H1 (cell line): Measurements from ENCODE around the gene F8. TPM values are rescaled to one million over a fixed set of nuclear protein-coding genes. Genes with fewer than 3 reads are reported as not detected.

Source experiments
- CTCF ChIA-PET: fragments of 300-600 bp; sonication (Branson Sonifier 250); formaldehyde crosslinking; loops from one replicate; lab custom pipeline; 2021; ENCODE audit not compliant: partially characterized antibody; lab: Charles Lee
- POLR2A ChIA-PET: fragments of 300-600 bp; sonication (Branson Sonifier 250); formaldehyde crosslinking; loops from one replicate; lab custom pipeline; 2021; ENCODE audit warnings: inconsistent platforms; ENCODE audit not compliant: partially characterized antibody; lab: Charles Lee
- DNase-seq, 2 experiments: peaks; one replicate each; pipeline versions ENCODE4 v3.0.0 to v3.0.0-alpha.2; 2010 to 2022; ENCODE audit warnings: low spot score in 2 of 2, low read depth in 1 of 2, mixed read lengths in 1 of 2
- FAIRE-seq: peaks from 2 replicates; lab custom pipeline; 2011; peaks lifted over from hg19 to GRCh38; lab: Jason Lieb, UNC
- H2AFZ ChIP-seq: 2 replicates; pipeline ENCODE4 v1.8.1; 2012; ENCODE audit warnings: low read length, inconsistent platforms
- H2AK5ac ChIP-seq: 2 replicates; pipeline ENCODE4 v1.6.1; 2013; ENCODE audit warnings: low read depth, low read length
- H2BK120ac ChIP-seq: replicated peaks from 2 replicates; pipeline ENCODE3; 2013; ENCODE audit warnings: low read depth, low read length, inconsistent platforms
- H2BK12ac ChIP-seq: 2 replicates; pipeline ENCODE4 v1.6.1; 2013; ENCODE audit warnings: low read depth, low read length
- H2BK15ac ChIP-seq: 2 replicates; pipeline ENCODE4 v1.6.1; 2013; ENCODE audit warnings: low read length
- H2BK20ac ChIP-seq: 2 replicates; pipeline ENCODE4 v1.6.1; 2013; ENCODE audit warnings: low read length
- H2BK5ac ChIP-seq: 2 replicates; pipeline ENCODE4 v1.6.1; 2013; ENCODE audit warnings: low read depth, low read length
- H3K14ac ChIP-seq: 2 replicates; pipeline ENCODE4 v1.6.1; 2013; ENCODE audit warnings: inconsistent platforms; ENCODE audit not compliant: insufficient read length
- H3K18ac ChIP-seq: 2 replicates; pipeline ENCODE4 v1.6.1; 2013; ENCODE audit warnings: low read length; ENCODE audit errors: extremely low read depth
- H3K23ac ChIP-seq: 2 replicates; pipeline ENCODE4 v1.6.1; 2013; ENCODE audit warnings: inconsistent platforms; ENCODE audit not compliant: insufficient read length
- H3K23me2 ChIP-seq: 2 replicates; pipeline ENCODE4 v1.6.1; 2013; ENCODE audit warnings: low read depth, low read length
- H3K27ac ChIP-seq: 2 replicates; pipeline ENCODE4 v1.6.1; 2011; ENCODE audit warnings: low read depth, low read length, inconsistent platforms
- H3K27me3 ChIP-seq, 4 experiments: replicated peaks in 1 of 4; 1 replicate in 1 of 4; 2 replicates in 3 of 4; pipeline versions ENCODE4 v1.6.1 to v1.8.1; 2011 to 2013; ENCODE audit warnings: low read length in 3 of 4, mild to moderate bottlenecking in 3 of 4, inconsistent platforms in 2 of 4, mixed read lengths in 2 of 4, moderate library complexity in 1 of 4; ENCODE audit not compliant: control insufficient read depth in 3 of 4, insufficient read depth in 3 of 4; ENCODE audit errors: extremely low read depth in 1 of 4
- H3K36me3 ChIP-seq, 4 experiments: 2 replicates each; pipeline versions ENCODE4 v1.6.1 to v1.8.1; 2011 to 2013; ENCODE audit warnings: mild to moderate bottlenecking in 4 of 4, low read length in 3 of 4, moderate library complexity in 2 of 4, control low read depth in 1 of 4, inconsistent platforms in 1 of 4; ENCODE audit not compliant: insufficient read depth in 4 of 4, control insufficient read depth in 2 of 4
- H3K4ac ChIP-seq: replicated peaks from 2 replicates; pipeline ENCODE3; 2013; ENCODE audit warnings: low read length, low read depth, mixed read lengths, inconsistent platforms; ENCODE audit not compliant: insufficient read length
- H3K4me1 ChIP-seq, 4 experiments: replicated peaks in 1 of 4; 1 replicate in 1 of 4; 2 replicates in 3 of 4; pipeline versions ENCODE4 v1.6.1 to v1.8.1; 2011 to 2013; ENCODE audit warnings: low read length in 3 of 4, inconsistent platforms in 2 of 4, mixed read lengths in 1 of 4; ENCODE audit not compliant: insufficient read depth in 4 of 4, control insufficient read depth in 3 of 4
- H3K4me2 ChIP-seq, 2 experiments: 2 replicates each; pipeline versions ENCODE4 v1.6.1 to v1.8.1; 2011 to 2013; ENCODE audit warnings: low read depth in 2 of 2, low read length in 2 of 2, control low read depth in 1 of 2, inconsistent platforms in 1 of 2, mild to moderate bottlenecking in 1 of 2; ENCODE audit not compliant: insufficient read depth in 1 of 2
- H3K4me3 ChIP-seq, 4 experiments: fragments of 200-600, 300-600 bp in 1 of 4; sonication (generic), shearing (Covaris generic), sonication (Bioruptor Twin) in 1 of 4; 2 replicates each; pipeline versions ENCODE4 v1.5.1 to v1.8.1; 2011 to 2016; ENCODE audit warnings: low read length in 4 of 4, low read depth in 3 of 4, control low read depth in 2 of 4, inconsistent platforms in 2 of 4, mild to moderate bottlenecking in 2 of 4, mixed read lengths in 1 of 4, moderate library complexity in 1 of 4; ENCODE audit not compliant: insufficient read depth in 2 of 4; ENCODE audit errors: extremely low read depth in 1 of 4
- H3K56ac ChIP-seq: replicated peaks from 2 replicates; pipeline ENCODE3; 2013; ENCODE audit warnings: low read depth, mild to moderate bottlenecking, mixed read lengths, low read length, inconsistent platforms; ENCODE audit not compliant: insufficient read length
- H3K79me1 ChIP-seq: 2 replicates; pipeline ENCODE4 v1.6.1; 2013; ENCODE audit warnings: low read depth, low read length, control low read depth
- H3K79me2 ChIP-seq, 2 experiments: 2 replicates each; pipeline versions ENCODE4 v1.6.1 to v1.8.1; 2012 to 2013; ENCODE audit warnings: low read length in 2 of 2, mild to moderate bottlenecking in 2 of 2, inconsistent platforms in 1 of 2; ENCODE audit not compliant: insufficient read depth in 2 of 2, control insufficient read depth in 1 of 2
- H3K9ac ChIP-seq, 4 experiments: replicated peaks in 1 of 4; 1 replicate in 1 of 4; 2 replicates in 3 of 4; pipeline versions ENCODE4 v1.6.1 to v1.8.1; 2011 to 2013; ENCODE audit warnings: low read depth in 3 of 4, low read length in 3 of 4, control low read depth in 2 of 4, mild to moderate bottlenecking in 2 of 4, moderate library complexity in 2 of 4, inconsistent platforms in 1 of 4; ENCODE audit errors: extremely low read depth in 1 of 4
- H3K9me3 ChIP-seq, 2 experiments: 2 replicates each; pipeline versions ENCODE4 v1.6.1 to v1.8.1; 2012 to 2013; ENCODE audit warnings: mild to moderate bottlenecking in 2 of 2, moderate library complexity in 2 of 2, control low read depth in 1 of 2, inconsistent platforms in 1 of 2, low read depth in 1 of 2, low read length in 1 of 2, mixed read lengths in 1 of 2; ENCODE audit not compliant: insufficient read depth in 2 of 2
- H4K20me1 ChIP-seq, 2 experiments: replicated peaks in 1 of 2; 2 replicates each; pipeline versions ENCODE3 to v1.8.1; 2011 to 2013; ENCODE audit warnings: inconsistent platforms in 2 of 2, low read length in 2 of 2, mild to moderate bottlenecking in 1 of 2; ENCODE audit not compliant: insufficient read depth in 2 of 2, control insufficient read depth in 1 of 2
- H4K5ac ChIP-seq: 2 replicates; pipeline ENCODE4 v1.6.1; 2013; ENCODE audit warnings: low read length, low read depth, mixed read lengths, inconsistent platforms; ENCODE audit not compliant: insufficient read length
- H4K8ac ChIP-seq: 2 replicates; pipeline ENCODE4 v1.8.0; 2013; ENCODE audit warnings: mild to moderate bottlenecking, moderate library complexity, low read length, inconsistent platforms; ENCODE audit not compliant: insufficient read depth; ENCODE audit errors: extremely low read depth
- H4K91ac ChIP-seq: replicated peaks from 2 replicates; pipeline ENCODE3; 2013; ENCODE audit warnings: low read length, mixed read lengths, inconsistent platforms; ENCODE audit not compliant: insufficient read length
- BACH1 ChIP-seq: IDR thresholded peaks from 2 replicates; pipeline ENCODE4 v1.6.1; 2012; ENCODE audit warnings: low read length, improper control_type of control experiment
- CHD1 ChIP-seq: IDR thresholded peaks from 2 replicates; pipeline ENCODE4 v1.6.1; 2012; ENCODE audit warnings: low read depth, low read length, improper control_type of control experiment
- CTCF ChIP-seq, 3 experiments: IDR thresholded peaks; 1 replicate in 2 of 3; 2 replicates in 1 of 3; pipeline versions ENCODE4 v1.5.1 to v1.6.1; 2011; ENCODE audit warnings: low read length in 3 of 3, mild to moderate bottlenecking in 3 of 3, inconsistent platforms in 2 of 3, low read depth in 1 of 3, moderate library complexity in 1 of 3; ENCODE audit not compliant: insufficient read depth in 1 of 3; ENCODE audit errors: control extremely low read depth in 1 of 3
- GABPA ChIP-seq: IDR thresholded peaks from 2 replicates; pipeline ENCODE4 v1.6.1; 2011; ENCODE audit warnings: mild to moderate bottlenecking, low read length, moderate library complexity, borderline replicate concordance; ENCODE audit not compliant: insufficient read depth
- JUND ChIP-seq: IDR thresholded peaks from 2 replicates; pipeline ENCODE4 v1.6.1; 2011; ENCODE audit warnings: mild to moderate bottlenecking, improper control_type of control experiment, low read length
- KDM5A ChIP-seq: fragments of 200-600 bp; IDR thresholded peaks from 2 replicates; pipeline ENCODE4 v1.7.1; 2012; ENCODE audit warnings: mild to moderate bottlenecking, low read length, inconsistent platforms, mixed read lengths
- POLR2AphosphoS5 ChIP-seq: IDR thresholded peaks from 2 replicates; pipeline ENCODE4 v1.6.1; 2011; ENCODE audit warnings: low read depth, low read length
- RNF2 ChIP-seq: fragments of 200-900, 300-1000 bp; sonication (generic); IDR thresholded peaks from 2 replicates; pipeline ENCODE4 v1.7.1; 2016; ENCODE audit warnings: borderline replicate concordance, low read depth, mild to moderate bottlenecking, antibody characterized with exemption, low read length; ENCODE audit not compliant: poor library complexity, severe bottlenecking; ENCODE audit errors: missing control alignments
- SIX5 ChIP-seq: IDR thresholded peaks from 2 replicates; pipeline ENCODE4 v1.6.1; 2011; ENCODE audit warnings: mild to moderate bottlenecking, low read depth, low read length
- SP1 ChIP-seq: IDR thresholded peaks from 2 replicates; pipeline ENCODE4 v1.6.1; 2011; ENCODE audit warnings: low read depth, low read length
- SP4 ChIP-seq: IDR thresholded peaks from 2 replicates; pipeline ENCODE4 v1.6.1; 2012; ENCODE audit warnings: low read length, inconsistent platforms
- TAF1 ChIP-seq: IDR thresholded peaks from 2 replicates; pipeline ENCODE4 v1.6.1; 2011; ENCODE audit warnings: mild to moderate bottlenecking, low read depth, low read length
- TBP ChIP-seq: IDR thresholded peaks from 2 replicates; pipeline ENCODE4 v1.6.1; 2011; ENCODE audit warnings: low read depth, low read length, improper control_type of control experiment
- WGBS, 2 experiments: shearing (Covaris generic) in 1 of 2; methylation state at CpG; one replicate each; pipeline versions ENCODE4 v1.1.6 to v1.1.7; 2013 to 2015; ENCODE audit warnings: low lambda C conversion rate in 2 of 2, mixed read lengths in 2 of 2, inconsistent platforms in 1 of 2, low coverage in 1 of 2, missing lambda C conversion rate in 1 of 2; ENCODE audit not compliant: insufficient replicate concordance in 2 of 2, insufficient coverage in 1 of 2, insufficient read length in 1 of 2; ENCODE audit errors: extremely low coverage in 1 of 2, missing lambda C conversion rate in 1 of 2; 5-methylcytosine and 5-hydroxymethylcytosine counted together
- polyA plus RNA-seq, 7 experiments: library from polyadenylated mRNA; depleted of rRNA in 3 of 7; stranded (reverse) in 5 of 7; unstranded in 2 of 7; fragments of >200 nt in 5 of 7; fragments of 200-250 nt in 2 of 7; gene quantifications; 1 replicate in 5 of 7; 2 replicates in 1 of 7; 4 replicates in 1 of 7; pipeline versions ENCODE4 v1.2.1 to v1.2.3, GENCODE V29; 2011 to 2013; ENCODE audit warnings: missing spikeins in 2 of 7, mixed read lengths in 2 of 7
- total RNA-seq: library from RNA; stranded (reverse); fragmentation: NEBNext Ultra II Directional; extraction: Animal tissue kit (Norgen Biotek cat#: 25700); gene quantifications from 2 replicates; pipeline ENCODE4 v1.2.1, GENCODE V29; 2021

The F8 gene
- total and polyA plus RNA-seq, 2 of the 8 experiments (the other 6 are each of a cell fraction or from before 2014, with no cell fraction given), result 1.1 to 2.6 TPM

- H3K79me1 ChIP-seq, result no peaks in the 10 kb centered on the region
- WGBS, 2 experiments, result 60% methylated on average over 1 of the region's 1 CpG; no CpG with 5 or more reads in 1 of the 2 experiments
- H2BK120ac ChIP-seq, result no peak overlapping the region
- no peak overlapping the region for H3K27ac ChIP-seq
- H2BK15ac ChIP-seq, result no peak overlapping the region
- H4K91ac ChIP-seq, result no peak overlapping the region
- H3K4me2 ChIP-seq, result no peak overlapping the region
- no peaks in the 10 kb centered on the region for H3K23me2 ChIP-seq
- H2BK20ac ChIP-seq, result no peak overlapping the region
- H3K79me2 ChIP-seq, result no peaks in the 10 kb centered on the region
- no peaks in the 10 kb centered on the region for H3K9me3 ChIP-seq
- H3K4me3 ChIP-seq, result no peak overlapping the region
- H2BK12ac ChIP-seq, result no peak overlapping the region
- no peak for FAIRE-seq
- no peak overlapping the region for H3K18ac ChIP-seq
- H2BK5ac ChIP-seq, result no peak overlapping the region
- H4K8ac ChIP-seq, result no peak overlapping the region
- no peak overlapping the region for H3K56ac ChIP-seq
- CTCF ChIA-PET, result interaction anchor here (0.9 kb wide), 1 partner anchor 16 kb away, joined by 4 read pairs; no protein-coding TSS in a partner anchor
- no peak overlapping the region for H3K14ac ChIP-seq
- no peaks in the 10 kb centered on the region for H3K27me3 ChIP-seq
- no peak overlapping the region for H4K5ac ChIP-seq
- no peak for DNase-seq
- no peaks in the 10 kb centered on the region for H3K4me1 ChIP-seq
- H4K20me1 ChIP-seq, result no peaks in the 10 kb centered on the region
- H2AK5ac ChIP-seq, result no peak overlapping the region
- POLR2A ChIA-PET, result no interaction called here
- H3K23ac ChIP-seq, result no peak overlapping the region
- no peak overlapping the region for H3K4ac ChIP-seq
- no peaks in the 10 kb centered on the region for H3K36me3 ChIP-seq
- no peak overlapping the region for H3K9ac ChIP-seq
- no peak overlapping the region for H2AFZ ChIP-seq
- TF ChIP-seq CTCF (IDR thresholded peaks at IDR 0.05; ENCODE audit: control extremely low read depth in 1 of 3, insufficient read depth in 1 of 3, low read depth in 1 of 3, low read length in 3 of 3) (no peak), SIX5 (no peak), JUND (no peak), SP1 (no peak), RNF2 (no peak), BACH1 (no peak), TBP (no peak), CHD1 (no peak), SP4 (no peak), KDM5A (no peak), TAF1 (no peak), GABPA (no peak), POLR2AphosphoS5 (no peak)
These were observed 120.1 kb downstream of the F8 start for GRCh38 chrX:154902408-154902807.
